ENCODE results near the gene RECQL5. TPM values are rescaled to one million over a fixed set of nuclear protein-coding genes. Genes with fewer than 3 reads are reported as not detected.
A peak's percentile ranks its signal among the peaks of the same experiment; 100 is the strongest.

Gene RECQL5
- total RNA-seq, 1 donor from 2014 or later, result 44.7 TPM

GRCh38 chr17:75697651-75698291 lies 30.8 kb upstream of the RECQL5 start:
- Mint-ChIP-seq H3K9me3 (ENCODE audit: unreplicated experiment) (no peaks in the 10 kb centered on the region), H3K4me3 (ENCODE audit: unreplicated experiment) (no peak overlapping the region), H3K4me1 (ENCODE audit: unreplicated experiment) (peaks cover 85% of the 10 kb centered on the region), H3K27me3 (ENCODE audit: unreplicated experiment) (no peaks in the 10 kb centered on the region), H3K27ac (ENCODE audit: unreplicated experiment) (peak overlapping the region; percentile 99), H3K36me3 (ENCODE audit: unreplicated experiment) (peaks cover 33% of the 10 kb centered on the region)
- TF ChIP-seq CTCF (IDR thresholded peaks at IDR 0.05), result no peak
- DNase-seq (ENCODE audit: extremely low spot score, unreplicated experiment), result no peak

- no peak for TF ChIP-seq CTCF (IDR thresholded peaks at IDR 0.05)
- Mint-ChIP-seq H3K27me3 (ENCODE audit: unreplicated experiment) (no peaks in the 10 kb centered on the region), H3K4me1 (ENCODE audit: unreplicated experiment) (peaks cover 93% of the 10 kb centered on the region), H3K27ac (ENCODE audit: unreplicated experiment) (peak overlapping the region; percentile 99), H3K9me3 (ENCODE audit: unreplicated experiment) (no peaks in the 10 kb centered on the region), H3K36me3 (ENCODE audit: unreplicated experiment) (peaks cover 23% of the 10 kb centered on the region), H3K4me3 (ENCODE audit: unreplicated experiment) (no peak overlapping the region)
- DNase-seq (ENCODE audit: extremely low spot score, unreplicated experiment), result no peak
Observed at GRCh38 chr17:75695830-75696271, 28.9 kb upstream of the RECQL5 start.

GRCh38 chr17:75695141-75695829 lies 28.3 kb upstream of the RECQL5 start:
- no peak for DNase-seq (ENCODE audit: extremely low spot score, unreplicated experiment)
- Mint-ChIP-seq H3K27me3 (ENCODE audit: unreplicated experiment) (no peaks in the 10 kb centered on the region), H3K4me3 (ENCODE audit: unreplicated experiment) (no peak overlapping the region), H3K4me1 (ENCODE audit: unreplicated experiment) (peaks cover 93% of the 10 kb centered on the region), H3K27ac (ENCODE audit: unreplicated experiment) (peak overlapping the region; percentile 99), H3K36me3 (ENCODE audit: unreplicated experiment) (peaks cover 21% of the 10 kb centered on the region), H3K9me3 (ENCODE audit: unreplicated experiment) (no peaks in the 10 kb centered on the region)
- TF ChIP-seq CTCF (IDR thresholded peaks at IDR 0.05), result no peak

GRCh38 chr17:75694536-75694935 lies 27.6 kb upstream of the RECQL5 start:
- no peak overlapping the region for H3K4me3 Mint-ChIP-seq (ENCODE audit: unreplicated experiment)
- peak overlapping the region; percentile 99 for H3K27ac Mint-ChIP-seq (ENCODE audit: unreplicated experiment)
- no peak for DNase-seq (ENCODE audit: extremely low spot score, unreplicated experiment)
- H3K9me3 Mint-ChIP-seq (ENCODE audit: unreplicated experiment), result no peaks in the 10 kb centered on the region
- TF ChIP-seq CTCF (IDR thresholded peaks at IDR 0.05), result no peak
- H3K36me3 Mint-ChIP-seq (ENCODE audit: unreplicated experiment), result peaks cover 22% of the 10 kb centered on the region
- H3K27me3 Mint-ChIP-seq (ENCODE audit: unreplicated experiment), result no peaks in the 10 kb centered on the region
- peaks cover 89% of the 10 kb centered on the region for H3K4me1 Mint-ChIP-seq (ENCODE audit: unreplicated experiment)
